Left renal cortex interstitium (tissue), 4 donors: ENCODE results near the gene RPGRIP1L. TPM values are rescaled to one million over a fixed set of nuclear protein-coding genes. Genes with fewer than 3 reads are reported as not detected.

Experiments
- DNase-seq, 4 donors: peaks; one replicate each; pipeline ENCODE4 v3.0.0-alpha.2; 2013; ENCODE audit warnings: low read depth in 4 of 4, low spot score in 2 of 4, missing footprints in 1 of 4
- polyA plus RNA-seq, 4 donors: library from polyadenylated mRNA; unstranded; fragments of 120-200 nt; gene quantifications; one replicate each; pipeline ENCODE4 v1.2.1, GENCODE V29; 2013; ENCODE audit not compliant: insufficient read length in 4 of 4

RPGRIP1L gene
- polyA plus RNA-seq, 4 donors, result 14.8 to 20.0 (median 17.9) TPM

DNA sequence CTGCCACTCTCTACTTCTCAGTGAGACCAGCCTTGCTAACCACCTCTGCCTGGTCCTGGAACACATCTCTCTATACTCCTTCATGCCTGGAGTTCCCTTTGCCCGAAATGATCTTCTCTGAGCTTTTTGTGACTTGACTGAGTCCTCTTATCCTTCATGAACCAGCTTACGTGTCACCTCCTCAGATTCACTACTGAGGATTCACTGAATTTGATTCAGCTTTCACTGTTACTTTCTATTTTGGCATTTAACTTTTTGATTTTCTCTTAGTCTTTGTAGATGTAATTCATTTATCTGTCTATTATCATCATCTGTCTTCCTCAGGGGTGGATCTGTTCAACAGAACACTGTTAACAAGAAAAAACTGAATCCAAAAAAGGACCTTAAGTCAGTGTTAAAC lies 95.6 kb downstream of the RPGRIP1L start:
- DNase-seq, result no peak

DNA sequence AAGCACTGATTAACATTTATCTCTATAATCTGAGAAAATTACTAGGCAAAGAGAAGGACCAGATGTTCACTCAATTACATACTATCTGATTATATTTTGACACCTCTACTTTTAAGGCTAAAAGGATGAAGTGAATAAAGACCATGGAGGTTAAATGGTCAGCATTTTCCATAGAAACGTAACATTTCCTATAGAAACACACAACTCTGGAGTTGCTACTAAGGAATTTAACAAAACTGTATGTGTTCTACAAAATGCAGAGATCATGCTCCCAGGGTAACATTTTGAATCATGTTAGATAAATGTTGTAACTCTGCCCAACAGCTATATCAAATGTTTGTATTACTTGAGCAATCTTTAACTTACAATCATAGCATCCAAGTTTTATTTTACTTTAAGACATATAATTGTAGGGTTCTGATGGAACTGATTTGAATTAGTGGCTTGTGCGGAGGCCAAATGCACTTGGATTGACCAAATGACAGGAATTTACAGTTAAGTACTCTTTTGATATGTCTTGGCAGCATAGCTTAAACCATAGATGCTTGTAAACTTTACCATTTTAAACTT lies 97.7 kb downstream of the RPGRIP1L start:
- DNase-seq, result no peak

DNA sequence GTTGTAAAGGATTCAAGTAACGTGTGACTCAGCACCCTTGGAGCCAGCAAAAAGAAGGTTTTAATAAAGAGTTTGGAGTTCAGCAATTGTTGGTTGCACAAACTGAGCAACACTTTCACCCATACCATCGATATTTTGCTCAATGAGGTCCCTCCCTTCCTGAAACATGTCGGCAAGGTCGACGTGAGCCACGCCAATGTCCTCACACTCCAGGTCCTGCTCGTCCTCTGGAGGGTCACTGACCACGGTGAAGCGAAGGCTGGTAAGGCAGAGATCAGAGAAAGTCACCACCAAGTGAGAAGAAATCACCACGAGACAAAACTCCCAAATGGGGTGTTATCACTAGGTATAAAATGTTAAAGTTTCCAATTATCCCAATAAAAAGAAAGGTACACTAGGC lies 98.3 kb downstream of the RPGRIP1L start:
- no peak for DNase-seq

DNA sequence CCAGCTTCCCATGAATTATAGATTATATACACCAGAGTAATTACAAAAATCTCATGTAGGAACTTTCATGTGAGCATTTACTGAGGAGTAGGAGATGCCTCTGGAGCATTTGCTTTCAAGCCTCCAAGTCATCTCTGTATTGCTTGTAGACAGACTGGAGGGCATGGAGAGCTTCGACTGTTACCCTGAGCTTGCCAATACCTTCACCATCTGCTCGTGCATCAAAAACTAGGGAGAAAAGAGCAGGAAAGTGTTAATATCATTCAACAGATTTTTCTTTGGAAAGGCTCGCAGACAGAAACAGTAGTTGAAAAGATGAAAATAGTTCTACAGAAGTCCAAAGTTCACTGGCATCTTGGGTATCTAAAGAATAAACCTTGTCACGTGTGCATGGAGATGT lies 101.7 kb downstream of the RPGRIP1L start:
- DNase-seq, result no peak

DNA sequence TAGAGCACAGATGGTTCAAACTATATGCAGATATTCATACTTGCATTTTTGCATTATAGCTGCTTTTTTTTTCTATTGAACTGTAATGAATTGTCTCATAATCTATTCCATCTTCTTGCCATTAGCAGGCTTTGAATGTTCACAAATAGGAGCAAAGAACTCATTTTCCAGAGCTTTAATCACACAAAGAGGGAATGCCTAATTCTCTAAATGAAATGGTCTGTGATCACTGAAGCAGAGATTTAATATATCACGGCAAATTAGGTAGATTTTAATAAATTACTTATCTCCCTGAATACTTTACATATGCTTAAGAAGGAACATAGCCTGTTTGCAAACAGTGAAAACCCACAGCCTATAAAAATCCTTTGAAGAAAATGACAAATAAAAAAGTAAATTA lies 103.0 kb downstream of the RPGRIP1L start:
- no peak for DNase-seq

DNA sequence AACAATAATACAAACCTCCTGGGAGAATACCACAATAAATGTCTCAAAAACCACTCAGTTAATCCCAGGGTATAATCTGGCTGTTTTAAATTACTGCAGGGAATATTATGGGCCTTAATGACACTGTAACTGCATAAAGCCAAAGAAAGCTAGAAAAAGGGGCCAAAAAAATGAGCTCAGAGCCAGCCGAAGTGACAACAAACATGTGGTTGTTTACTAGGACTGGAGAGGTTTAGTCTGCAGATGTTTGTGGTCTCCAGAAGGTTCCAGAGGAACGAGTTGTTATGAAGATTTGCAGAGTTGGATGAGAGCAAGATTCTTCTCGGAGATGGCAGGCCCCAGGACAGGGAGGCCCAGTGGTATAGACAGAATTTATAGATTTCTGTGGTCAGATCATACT lies 103.5 kb downstream of the RPGRIP1L start:
- no peak for DNase-seq

DNA sequence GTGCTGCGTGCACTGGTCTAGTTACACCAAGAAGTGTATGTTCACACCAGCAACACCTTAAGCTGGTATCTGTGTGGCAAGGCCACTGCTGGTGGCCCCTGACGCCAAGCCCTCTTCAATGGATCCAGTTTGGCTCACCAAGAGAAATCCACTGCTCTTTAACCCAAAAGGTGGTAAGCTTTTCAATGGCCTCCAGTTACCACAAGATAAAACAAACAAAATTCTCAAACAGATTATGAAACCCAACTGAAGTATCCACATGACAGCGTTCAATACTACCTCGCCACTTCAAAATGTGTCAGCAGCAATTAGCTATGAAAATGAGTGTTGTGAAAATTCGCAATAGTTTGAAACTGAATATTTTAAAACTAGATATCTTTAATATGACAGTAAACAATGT lies 104.1 kb downstream of the RPGRIP1L start:
- no peak for DNase-seq

DNA sequence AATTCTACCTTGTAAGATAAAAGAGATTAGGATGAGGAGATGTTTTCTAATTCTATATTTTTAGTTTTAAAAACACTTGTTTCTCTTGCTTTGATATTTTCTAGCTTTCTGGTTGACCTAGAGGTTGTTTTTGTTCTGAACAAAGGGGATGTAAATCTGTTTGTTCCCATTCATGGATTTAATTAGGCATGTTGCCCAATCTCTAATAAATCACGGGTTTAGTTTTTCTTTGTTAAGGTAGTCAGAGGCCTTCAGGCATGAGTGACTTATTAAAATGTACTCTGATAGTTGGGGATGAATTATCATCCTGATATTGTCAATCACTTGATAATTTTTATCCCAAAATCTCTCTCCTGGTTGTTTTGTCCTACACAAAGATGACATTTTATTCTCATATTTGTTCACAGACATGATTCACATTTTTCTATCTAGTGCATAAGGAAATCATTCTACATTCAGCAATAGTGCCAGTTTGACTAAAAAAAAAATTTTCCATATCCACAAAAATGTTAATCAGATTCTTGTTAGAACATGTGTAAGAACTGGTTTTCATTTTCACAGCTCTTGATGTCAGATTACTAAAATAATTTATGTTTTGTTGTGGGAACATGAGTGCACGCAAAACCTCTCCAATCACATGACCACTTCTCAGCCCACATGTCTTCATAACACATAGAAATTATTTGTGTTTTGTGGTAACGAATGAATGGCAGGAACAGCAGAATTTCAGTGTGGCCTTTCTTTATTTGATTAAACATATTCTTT lies 105.0 kb downstream of the RPGRIP1L start:
- DNase-seq, result no peak

DNA sequence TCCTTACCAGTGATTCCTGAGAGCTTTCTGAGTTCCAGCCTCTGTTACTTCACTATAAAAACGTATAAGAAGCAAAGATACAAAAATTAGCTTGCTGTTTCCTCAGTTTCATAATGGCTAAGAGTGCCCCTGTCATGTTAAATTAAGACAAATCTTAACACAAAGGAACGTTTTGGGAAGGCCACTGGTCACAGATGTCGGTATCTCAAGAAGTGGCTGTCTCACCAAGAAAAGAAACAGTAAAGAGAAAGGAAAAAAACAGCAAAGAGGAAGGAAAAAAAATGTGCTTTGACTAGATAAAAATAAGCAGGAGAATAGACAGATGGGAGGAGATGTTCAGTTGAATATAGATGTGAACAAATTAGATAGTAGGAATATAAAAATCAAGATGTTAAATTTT lies 105.9 kb downstream of the RPGRIP1L start:
- DNase-seq, result no peak

DNA sequence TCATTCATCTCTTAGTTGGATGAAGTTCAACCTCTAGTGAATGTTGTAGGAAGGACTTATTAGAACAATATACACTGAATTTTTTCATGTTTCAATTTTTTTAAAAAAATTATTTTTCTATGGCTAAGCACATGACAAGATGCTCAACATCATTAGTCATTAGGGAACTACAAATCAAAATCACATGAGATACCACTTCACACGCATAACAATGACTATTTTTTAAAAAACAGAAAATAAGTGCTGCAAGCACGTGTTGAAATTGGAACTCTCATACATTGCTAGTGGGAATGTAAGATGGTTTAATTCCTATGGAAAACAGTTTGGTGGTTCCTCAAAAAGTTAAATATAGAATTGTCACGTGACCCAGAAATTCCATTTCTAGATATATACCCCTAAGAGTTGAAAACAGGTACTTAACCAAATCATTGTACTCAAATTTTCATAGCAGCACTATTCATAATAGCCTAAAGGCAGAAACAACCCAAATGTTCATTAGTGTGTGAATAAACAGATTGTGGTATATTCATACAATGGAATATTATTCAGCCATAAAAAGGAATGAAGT lies 115.5 kb downstream of the RPGRIP1L start:
- no peak for DNase-seq

DNA sequence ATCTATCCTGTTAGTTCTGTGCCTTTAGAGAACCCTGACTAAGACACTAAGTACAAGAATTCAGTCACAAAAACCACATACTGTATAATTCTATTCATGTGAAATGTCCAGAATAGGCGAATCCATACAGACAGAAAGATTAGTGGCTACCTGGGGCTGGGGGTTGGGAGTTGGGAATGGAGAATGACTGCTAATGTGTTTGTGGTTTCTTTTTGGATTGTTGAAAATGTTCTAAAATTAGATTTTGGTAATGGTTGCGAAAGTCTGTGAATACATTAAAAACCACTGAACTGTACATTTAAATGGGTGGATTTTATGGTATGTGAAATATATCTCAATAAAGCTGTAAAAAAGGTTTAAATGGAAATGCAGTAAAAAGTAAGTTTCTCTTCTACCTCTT lies 120.3 kb downstream of the RPGRIP1L start:
- DNase-seq, result no peak

DNA sequence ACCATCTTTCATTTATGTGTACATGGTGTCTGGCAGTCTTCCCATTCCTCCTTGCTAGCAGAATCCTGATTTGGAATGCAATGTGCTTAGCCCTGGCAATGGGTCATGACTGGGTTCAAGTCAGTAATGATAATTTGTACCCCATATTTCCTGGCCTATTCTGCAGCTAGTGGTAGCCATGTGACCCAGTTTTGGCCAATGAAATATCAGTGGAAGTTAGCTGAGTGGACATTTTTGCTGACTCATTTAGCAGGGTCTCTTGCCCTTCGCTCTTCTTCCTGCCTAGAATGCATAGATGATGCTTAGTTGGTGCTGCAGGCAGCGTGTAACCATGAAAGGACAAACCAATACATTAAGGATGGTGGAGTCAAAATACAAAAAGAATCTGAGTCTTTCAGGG lies 121.9 kb downstream of the RPGRIP1L start:
- no peak for DNase-seq

DNA sequence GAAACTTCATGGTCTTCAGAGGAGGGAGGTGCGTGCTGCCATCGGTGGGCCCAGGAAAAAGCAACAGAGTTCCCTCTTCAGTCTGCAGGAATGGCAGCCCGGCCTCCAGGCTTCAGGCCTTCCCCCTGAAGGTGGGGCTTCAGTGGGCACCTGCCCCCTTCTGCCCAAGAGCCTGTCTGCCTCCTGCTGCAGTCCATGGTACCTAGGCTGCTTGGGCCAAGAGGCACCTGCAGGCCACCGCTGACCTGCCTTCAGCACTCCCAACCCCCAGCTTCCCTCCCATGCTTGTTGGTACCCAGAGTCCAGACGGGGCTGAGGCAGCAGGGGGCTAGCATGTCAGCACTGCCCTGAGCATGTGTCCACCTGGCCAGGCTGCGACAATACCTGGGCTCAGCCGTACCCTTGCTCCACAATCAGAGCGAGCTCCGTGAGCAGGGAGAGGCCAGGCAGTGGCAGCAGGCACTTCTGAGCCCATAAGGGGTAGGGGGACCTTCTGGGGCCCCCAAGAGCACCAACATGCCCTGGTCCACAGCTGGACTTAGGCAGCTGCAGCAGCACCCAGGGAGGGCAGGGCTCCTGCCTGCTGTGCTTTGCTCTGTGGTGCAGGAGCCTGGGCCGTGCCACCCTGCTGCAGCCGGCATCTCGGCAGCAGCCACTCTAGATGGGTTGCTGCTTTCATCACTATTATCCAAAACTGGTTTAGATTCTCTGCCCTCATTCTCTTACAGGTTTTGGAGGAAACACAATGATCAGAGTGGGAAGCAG lies 123.4 kb downstream of the RPGRIP1L start:
- DNase-seq, result no peak

DNA sequence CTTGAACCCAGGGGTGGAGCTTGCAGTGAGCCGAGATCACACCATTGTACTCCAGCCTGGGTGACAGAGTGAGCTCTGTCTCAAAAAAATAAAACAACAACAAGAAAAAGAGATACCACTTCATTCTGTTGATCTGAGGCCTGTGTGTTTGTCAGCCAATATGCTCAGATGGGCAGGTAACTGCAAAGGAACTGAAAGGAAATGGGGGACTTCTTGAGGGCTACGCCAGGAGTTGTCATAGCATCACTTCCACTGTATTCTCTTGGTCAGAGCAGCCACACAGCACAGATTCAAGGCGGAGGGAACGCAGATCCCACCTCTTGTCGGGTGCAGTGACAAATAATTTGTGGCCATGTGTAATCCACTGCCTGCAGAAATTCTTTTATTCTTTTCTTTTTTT lies 126.8 kb downstream of the RPGRIP1L start:
- DNase-seq, result no peak

DNA sequence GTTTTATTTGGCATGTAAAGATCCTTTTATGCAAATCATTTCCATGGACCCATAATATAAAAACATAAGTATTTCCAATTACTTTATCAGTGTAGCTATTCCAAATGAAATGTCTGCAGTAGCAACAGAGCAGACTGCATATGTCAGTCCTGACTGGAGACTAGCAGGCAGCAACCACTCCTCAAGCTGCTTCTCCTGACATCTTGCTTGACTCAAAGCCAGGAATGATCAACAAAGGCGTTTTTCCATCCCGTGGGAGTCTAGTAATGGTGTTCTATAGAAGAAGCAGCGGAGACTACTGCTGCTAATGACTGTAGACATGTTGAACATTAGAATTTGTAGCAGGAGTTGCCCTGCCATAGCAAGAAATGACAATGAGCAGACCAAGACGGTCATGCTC lies 127.4 kb downstream of the RPGRIP1L start:
- DNase-seq, result no peak

DNA sequence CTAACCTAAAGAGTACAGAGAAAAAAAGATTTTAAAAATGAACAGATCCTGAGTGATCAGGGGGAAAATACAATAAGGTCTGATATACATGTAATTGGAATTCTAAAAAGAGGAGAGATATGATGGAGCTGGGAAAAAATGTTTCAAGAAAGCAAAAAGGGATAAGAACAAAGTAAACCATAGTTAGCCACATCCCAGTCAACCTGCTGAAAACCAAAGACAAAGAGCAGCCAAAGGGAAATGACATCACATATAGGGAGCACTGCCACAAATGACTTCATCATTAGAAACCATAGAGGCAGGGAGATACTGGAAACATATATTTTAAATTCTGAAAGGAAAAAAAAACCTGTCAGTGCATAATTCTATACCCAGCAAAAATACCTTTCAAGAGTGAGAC lies 131.9 kb downstream of the RPGRIP1L start:
- no peak for DNase-seq

DNA sequence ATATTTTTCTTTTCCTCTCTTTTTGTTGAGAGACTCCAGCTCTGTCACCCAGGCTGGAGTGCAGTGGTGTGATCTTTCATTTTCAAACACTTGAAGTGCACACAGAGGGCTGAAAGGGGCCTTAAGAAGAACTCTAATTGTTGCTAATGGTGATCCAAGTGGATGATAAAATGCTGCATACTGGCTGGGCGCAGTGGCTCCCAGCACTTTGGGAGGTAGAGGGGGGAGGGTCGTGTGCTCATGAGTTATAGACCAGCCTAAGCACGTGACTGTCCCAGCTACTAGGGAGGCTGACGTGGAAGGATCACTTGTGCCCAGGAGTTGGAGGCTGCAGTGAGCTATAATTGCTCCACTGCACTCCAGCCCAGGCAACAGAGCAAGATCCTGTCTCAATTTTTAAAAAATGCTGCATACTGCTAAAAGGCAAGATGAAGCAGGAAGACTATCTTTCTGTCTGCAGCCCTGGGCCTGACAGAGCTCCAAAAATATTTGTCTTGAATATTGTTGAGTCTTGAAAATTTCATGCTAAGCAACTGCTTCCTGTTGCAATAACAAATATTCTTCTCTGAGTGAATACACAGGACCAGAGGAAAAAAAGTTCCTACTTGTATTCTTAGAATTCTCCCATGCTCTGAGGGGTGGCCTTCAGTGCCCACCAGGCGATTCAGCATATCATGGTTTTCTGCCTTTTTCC lies 137.0 kb downstream of the RPGRIP1L start:
- no peak for DNase-seq

DNA sequence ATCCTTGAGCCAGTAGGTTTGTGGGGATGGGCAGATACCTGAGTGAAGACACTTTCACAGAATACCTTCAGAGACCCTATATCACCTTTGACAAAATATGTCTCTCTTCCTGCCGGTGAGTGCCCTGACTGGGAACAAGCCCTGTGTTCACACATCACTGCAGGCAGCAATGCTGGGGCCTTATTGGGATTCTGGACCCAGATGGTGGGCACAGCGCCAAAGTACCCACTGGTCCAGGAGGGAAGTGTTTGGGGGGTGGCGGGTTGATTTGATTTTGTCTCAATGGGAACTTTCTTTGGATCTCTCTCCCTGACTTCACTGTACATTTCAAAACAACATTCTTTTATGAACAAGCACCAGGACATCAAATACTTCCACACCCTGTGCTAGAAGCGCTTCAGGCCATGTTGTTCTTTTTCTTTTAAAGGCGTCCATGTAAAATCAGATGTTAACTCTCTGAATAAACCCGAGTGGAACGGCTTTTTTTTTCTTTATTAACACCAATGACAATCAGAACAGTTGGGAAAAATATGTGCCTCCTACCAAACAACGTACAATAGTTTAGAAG lies 138.3 kb downstream of the RPGRIP1L start:
- DNase-seq, result no peak

DNA sequence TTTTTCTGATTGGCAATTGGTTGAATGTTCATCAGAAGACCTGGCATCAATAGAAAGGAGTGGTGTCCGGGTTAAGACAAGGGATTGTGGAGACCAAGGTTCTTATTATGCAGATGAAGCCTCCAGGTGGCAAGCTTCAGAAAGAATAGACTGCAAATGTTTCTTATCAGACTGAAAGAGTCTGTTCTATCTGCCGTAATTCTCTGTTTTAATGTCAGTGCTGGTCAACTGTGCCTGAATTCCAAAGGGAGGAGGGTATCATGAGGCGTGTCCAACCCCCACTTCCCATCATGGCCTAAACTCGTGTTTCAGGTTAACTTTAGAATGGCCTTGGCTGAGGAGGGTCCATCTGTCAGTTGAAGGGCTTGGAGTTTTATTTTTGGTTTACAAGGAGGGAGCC lies 140.2 kb downstream of the RPGRIP1L start:
- no peak for DNase-seq

DNA sequence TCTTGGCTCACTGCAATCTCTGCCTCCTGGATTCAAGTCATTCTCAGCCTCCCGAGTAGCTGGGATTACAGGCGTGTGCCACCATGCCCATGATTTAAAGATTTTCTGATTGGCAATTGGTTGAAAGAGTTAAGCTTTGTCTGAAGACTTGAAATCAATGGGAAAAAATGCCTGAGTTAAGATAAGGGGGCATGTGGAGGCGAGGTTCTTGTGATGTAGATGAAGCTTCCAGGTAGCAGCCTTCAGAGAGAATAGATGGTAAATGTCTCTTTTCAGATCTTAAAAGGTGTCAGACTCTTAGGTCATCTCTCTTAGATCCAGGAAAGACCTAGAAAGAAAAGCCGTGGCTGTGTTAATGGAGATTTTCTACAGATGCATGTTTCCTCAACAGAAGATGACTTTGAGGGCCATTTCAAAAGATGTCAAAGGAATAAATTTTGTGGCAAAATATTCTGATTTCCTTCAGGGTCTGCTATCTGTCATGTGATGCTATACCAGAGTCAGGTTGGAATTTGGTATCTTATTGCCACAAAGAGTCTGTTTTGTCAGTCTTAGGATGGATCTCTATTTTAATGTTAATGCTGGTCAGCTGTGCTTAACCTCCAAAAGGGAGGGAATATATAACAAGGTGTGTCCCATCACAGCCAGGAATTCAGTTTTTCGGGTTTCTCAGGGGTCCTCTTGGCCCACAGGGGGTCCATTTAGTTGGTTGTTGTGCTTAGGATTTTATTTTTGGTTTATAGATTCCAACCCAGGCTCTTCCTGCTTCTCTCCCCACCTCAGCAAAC lies 142.4 kb downstream of the RPGRIP1L start:
- no peak for DNase-seq
